H1 (cell line): ENCODE data around the gene TBK1. TPM values are rescaled to one million over a fixed set of nuclear protein-coding genes. Genes with fewer than 3 reads are reported as not detected.

Source experiments
- CTCF ChIA-PET: fragments of 300-600 bp; sonication (Branson Sonifier 250); formaldehyde crosslinking; loops from one replicate; lab custom pipeline; 2021; ENCODE audit not compliant: partially characterized antibody; lab: Charles Lee
- POLR2A ChIA-PET: fragments of 300-600 bp; sonication (Branson Sonifier 250); formaldehyde crosslinking; loops from one replicate; lab custom pipeline; 2021; ENCODE audit warnings: inconsistent platforms; ENCODE audit not compliant: partially characterized antibody; lab: Charles Lee
- DNase-seq, 2 experiments: peaks; one replicate each; pipeline versions ENCODE4 v3.0.0 to v3.0.0-alpha.2; 2010 to 2022; ENCODE audit warnings: low spot score in 2 of 2, low read depth in 1 of 2, mixed read lengths in 1 of 2
- FAIRE-seq: peaks from 2 replicates; lab custom pipeline; 2011; peaks lifted over from hg19 to GRCh38; lab: Jason Lieb, UNC
- H2AFZ ChIP-seq: 2 replicates; pipeline ENCODE4 v1.8.1; 2012; ENCODE audit warnings: low read length, inconsistent platforms
- H2AK5ac ChIP-seq: 2 replicates; pipeline ENCODE4 v1.6.1; 2013; ENCODE audit warnings: low read depth, low read length
- H2BK120ac ChIP-seq: replicated peaks from 2 replicates; pipeline ENCODE3; 2013; ENCODE audit warnings: low read depth, low read length, inconsistent platforms
- H2BK12ac ChIP-seq: 2 replicates; pipeline ENCODE4 v1.6.1; 2013; ENCODE audit warnings: low read depth, low read length
- H2BK15ac ChIP-seq: 2 replicates; pipeline ENCODE4 v1.6.1; 2013; ENCODE audit warnings: low read length
- H2BK20ac ChIP-seq: 2 replicates; pipeline ENCODE4 v1.6.1; 2013; ENCODE audit warnings: low read length
- H2BK5ac ChIP-seq: 2 replicates; pipeline ENCODE4 v1.6.1; 2013; ENCODE audit warnings: low read depth, low read length
- H3K14ac ChIP-seq: 2 replicates; pipeline ENCODE4 v1.6.1; 2013; ENCODE audit warnings: inconsistent platforms; ENCODE audit not compliant: insufficient read length
- H3K18ac ChIP-seq: 2 replicates; pipeline ENCODE4 v1.6.1; 2013; ENCODE audit warnings: low read length; ENCODE audit errors: extremely low read depth
- H3K23ac ChIP-seq: 2 replicates; pipeline ENCODE4 v1.6.1; 2013; ENCODE audit warnings: inconsistent platforms; ENCODE audit not compliant: insufficient read length
- H3K23me2 ChIP-seq: 2 replicates; pipeline ENCODE4 v1.6.1; 2013; ENCODE audit warnings: low read depth, low read length
- H3K27ac ChIP-seq: 2 replicates; pipeline ENCODE4 v1.6.1; 2011; ENCODE audit warnings: low read depth, low read length, inconsistent platforms
- H3K27me3 ChIP-seq, 4 experiments: replicated peaks in 1 of 4; 1 replicate in 1 of 4; 2 replicates in 3 of 4; pipeline versions ENCODE4 v1.6.1 to v1.8.1; 2011 to 2013; ENCODE audit warnings: low read length in 3 of 4, mild to moderate bottlenecking in 3 of 4, inconsistent platforms in 2 of 4, mixed read lengths in 2 of 4, moderate library complexity in 1 of 4; ENCODE audit not compliant: control insufficient read depth in 3 of 4, insufficient read depth in 3 of 4; ENCODE audit errors: extremely low read depth in 1 of 4
- H3K36me3 ChIP-seq, 4 experiments: 2 replicates each; pipeline versions ENCODE4 v1.6.1 to v1.8.1; 2011 to 2013; ENCODE audit warnings: mild to moderate bottlenecking in 4 of 4, low read length in 3 of 4, moderate library complexity in 2 of 4, control low read depth in 1 of 4, inconsistent platforms in 1 of 4; ENCODE audit not compliant: insufficient read depth in 4 of 4, control insufficient read depth in 2 of 4
- H3K4ac ChIP-seq: replicated peaks from 2 replicates; pipeline ENCODE3; 2013; ENCODE audit warnings: low read length, low read depth, mixed read lengths, inconsistent platforms; ENCODE audit not compliant: insufficient read length
- H3K4me1 ChIP-seq, 4 experiments: replicated peaks in 1 of 4; 1 replicate in 1 of 4; 2 replicates in 3 of 4; pipeline versions ENCODE4 v1.6.1 to v1.8.1; 2011 to 2013; ENCODE audit warnings: low read length in 3 of 4, inconsistent platforms in 2 of 4, mixed read lengths in 1 of 4; ENCODE audit not compliant: insufficient read depth in 4 of 4, control insufficient read depth in 3 of 4
- H3K4me2 ChIP-seq, 2 experiments: 2 replicates each; pipeline versions ENCODE4 v1.6.1 to v1.8.1; 2011 to 2013; ENCODE audit warnings: low read depth in 2 of 2, low read length in 2 of 2, control low read depth in 1 of 2, inconsistent platforms in 1 of 2, mild to moderate bottlenecking in 1 of 2; ENCODE audit not compliant: insufficient read depth in 1 of 2
- H3K4me3 ChIP-seq, 4 experiments: fragments of 200-600, 300-600 bp in 1 of 4; sonication (generic), shearing (Covaris generic), sonication (Bioruptor Twin) in 1 of 4; 2 replicates each; pipeline versions ENCODE4 v1.5.1 to v1.8.1; 2011 to 2016; ENCODE audit warnings: low read length in 4 of 4, low read depth in 3 of 4, control low read depth in 2 of 4, inconsistent platforms in 2 of 4, mild to moderate bottlenecking in 2 of 4, mixed read lengths in 1 of 4, moderate library complexity in 1 of 4; ENCODE audit not compliant: insufficient read depth in 2 of 4; ENCODE audit errors: extremely low read depth in 1 of 4
- H3K56ac ChIP-seq: replicated peaks from 2 replicates; pipeline ENCODE3; 2013; ENCODE audit warnings: low read depth, mild to moderate bottlenecking, mixed read lengths, low read length, inconsistent platforms; ENCODE audit not compliant: insufficient read length
- H3K79me1 ChIP-seq: 2 replicates; pipeline ENCODE4 v1.6.1; 2013; ENCODE audit warnings: low read depth, low read length, control low read depth
- H3K79me2 ChIP-seq, 2 experiments: 2 replicates each; pipeline versions ENCODE4 v1.6.1 to v1.8.1; 2012 to 2013; ENCODE audit warnings: low read length in 2 of 2, mild to moderate bottlenecking in 2 of 2, inconsistent platforms in 1 of 2; ENCODE audit not compliant: insufficient read depth in 2 of 2, control insufficient read depth in 1 of 2
- H3K9ac ChIP-seq, 4 experiments: replicated peaks in 1 of 4; 1 replicate in 1 of 4; 2 replicates in 3 of 4; pipeline versions ENCODE4 v1.6.1 to v1.8.1; 2011 to 2013; ENCODE audit warnings: low read depth in 3 of 4, low read length in 3 of 4, control low read depth in 2 of 4, mild to moderate bottlenecking in 2 of 4, moderate library complexity in 2 of 4, inconsistent platforms in 1 of 4; ENCODE audit errors: extremely low read depth in 1 of 4
- H3K9me3 ChIP-seq, 2 experiments: 2 replicates each; pipeline versions ENCODE4 v1.6.1 to v1.8.1; 2012 to 2013; ENCODE audit warnings: mild to moderate bottlenecking in 2 of 2, moderate library complexity in 2 of 2, control low read depth in 1 of 2, inconsistent platforms in 1 of 2, low read depth in 1 of 2, low read length in 1 of 2, mixed read lengths in 1 of 2; ENCODE audit not compliant: insufficient read depth in 2 of 2
- H4K20me1 ChIP-seq, 2 experiments: replicated peaks in 1 of 2; 2 replicates each; pipeline versions ENCODE3 to v1.8.1; 2011 to 2013; ENCODE audit warnings: inconsistent platforms in 2 of 2, low read length in 2 of 2, mild to moderate bottlenecking in 1 of 2; ENCODE audit not compliant: insufficient read depth in 2 of 2, control insufficient read depth in 1 of 2
- H4K5ac ChIP-seq: 2 replicates; pipeline ENCODE4 v1.6.1; 2013; ENCODE audit warnings: low read length, low read depth, mixed read lengths, inconsistent platforms; ENCODE audit not compliant: insufficient read length
- H4K8ac ChIP-seq: 2 replicates; pipeline ENCODE4 v1.8.0; 2013; ENCODE audit warnings: mild to moderate bottlenecking, moderate library complexity, low read length, inconsistent platforms; ENCODE audit not compliant: insufficient read depth; ENCODE audit errors: extremely low read depth
- H4K91ac ChIP-seq: replicated peaks from 2 replicates; pipeline ENCODE3; 2013; ENCODE audit warnings: low read length, mixed read lengths, inconsistent platforms; ENCODE audit not compliant: insufficient read length
- JUN ChIP-seq: IDR thresholded peaks from 2 replicates; pipeline ENCODE4 v1.6.1; 2011; ENCODE audit warnings: low read depth, mild to moderate bottlenecking, improper control_type of control experiment, low read length
- JUND ChIP-seq: IDR thresholded peaks from 2 replicates; pipeline ENCODE4 v1.6.1; 2011; ENCODE audit warnings: mild to moderate bottlenecking, improper control_type of control experiment, low read length
- KDM5A ChIP-seq: fragments of 200-600 bp; IDR thresholded peaks from 2 replicates; pipeline ENCODE4 v1.7.1; 2012; ENCODE audit warnings: mild to moderate bottlenecking, low read length, inconsistent platforms, mixed read lengths
- MAFK ChIP-seq: IDR thresholded peaks from 2 replicates; pipeline ENCODE4 v1.6.1; 2012; ENCODE audit warnings: low read depth, mild to moderate bottlenecking, improper control_type of control experiment, low read length
- POLR2A ChIP-seq, 2 experiments: IDR thresholded peaks; 1 replicate in 1 of 2; 2 replicates in 1 of 2; pipeline ENCODE4 v1.6.1; 2011; ENCODE audit warnings: low read depth in 2 of 2, low read length in 2 of 2, mild to moderate bottlenecking in 2 of 2; ENCODE audit errors: control extremely low read depth in 1 of 2
- RAD21 ChIP-seq, 2 experiments: IDR thresholded peaks in 1 of 2; conservative IDR thresholded peaks in 1 of 2; 2 replicates each; pipeline ENCODE4 v1.6.1; 2011; ENCODE audit warnings: low read depth in 2 of 2, low read length in 2 of 2, improper control_type of control experiment in 1 of 2, inconsistent platforms in 1 of 2, mild to moderate bottlenecking in 1 of 2, moderate library complexity in 1 of 2
- SP2 ChIP-seq: IDR thresholded peaks from 2 replicates; pipeline ENCODE4 v1.6.1; 2012; ENCODE audit warnings: mild to moderate bottlenecking, low read length, inconsistent platforms
- TAF7 ChIP-seq: optimal IDR thresholded peaks from 2 replicates; pipeline ENCODE3; 2011; ENCODE audit warnings: low read depth, mild to moderate bottlenecking, inconsistent platforms, low read length, moderate library complexity, borderline replicate concordance
- WGBS, 2 experiments: shearing (Covaris generic) in 1 of 2; methylation state at CpG; one replicate each; pipeline versions ENCODE4 v1.1.6 to v1.1.7; 2013 to 2015; ENCODE audit warnings: low lambda C conversion rate in 2 of 2, mixed read lengths in 2 of 2, inconsistent platforms in 1 of 2, low coverage in 1 of 2, missing lambda C conversion rate in 1 of 2; ENCODE audit not compliant: insufficient replicate concordance in 2 of 2, insufficient coverage in 1 of 2, insufficient read length in 1 of 2; ENCODE audit errors: extremely low coverage in 1 of 2, missing lambda C conversion rate in 1 of 2; 5-methylcytosine and 5-hydroxymethylcytosine counted together
- polyA plus RNA-seq, 7 experiments: library from polyadenylated mRNA; depleted of rRNA in 3 of 7; stranded (reverse) in 5 of 7; unstranded in 2 of 7; fragments of >200 nt in 5 of 7; fragments of 200-250 nt in 2 of 7; gene quantifications; 1 replicate in 5 of 7; 2 replicates in 1 of 7; 4 replicates in 1 of 7; pipeline versions ENCODE4 v1.2.1 to v1.2.3, GENCODE V29; 2011 to 2013; ENCODE audit warnings: missing spikeins in 2 of 7, mixed read lengths in 2 of 7
- total RNA-seq: library from RNA; stranded (reverse); fragmentation: NEBNext Ultra II Directional; extraction: Animal tissue kit (Norgen Biotek cat#: 25700); gene quantifications from 2 replicates; pipeline ENCODE4 v1.2.1, GENCODE V29; 2021
- TF ChIP-seq, protein P1 (sequence below): IDR thresholded peaks from 2 replicates; pipeline ENCODE4 v1.6.1; 2011; ENCODE audit warnings: low read depth, mild to moderate bottlenecking, low read length; ENCODE audit not compliant: insufficient read depth
- TF ChIP-seq, protein P2 (sequence below), 3 experiments: IDR thresholded peaks; 1 replicate in 2 of 3; 2 replicates in 1 of 3; pipeline versions ENCODE4 v1.5.1 to v1.6.1; 2011; ENCODE audit warnings: low read length in 3 of 3, mild to moderate bottlenecking in 3 of 3, inconsistent platforms in 2 of 3, low read depth in 1 of 3, moderate library complexity in 1 of 3; ENCODE audit not compliant: insufficient read depth in 1 of 3; ENCODE audit errors: control extremely low read depth in 1 of 3

The TBK1 gene
- total and polyA plus RNA-seq, 2 of the 8 experiments (the other 6 are each of a cell fraction or from before 2014, with no cell fraction given): 5.3 to 20.4 TPM

DNA sequence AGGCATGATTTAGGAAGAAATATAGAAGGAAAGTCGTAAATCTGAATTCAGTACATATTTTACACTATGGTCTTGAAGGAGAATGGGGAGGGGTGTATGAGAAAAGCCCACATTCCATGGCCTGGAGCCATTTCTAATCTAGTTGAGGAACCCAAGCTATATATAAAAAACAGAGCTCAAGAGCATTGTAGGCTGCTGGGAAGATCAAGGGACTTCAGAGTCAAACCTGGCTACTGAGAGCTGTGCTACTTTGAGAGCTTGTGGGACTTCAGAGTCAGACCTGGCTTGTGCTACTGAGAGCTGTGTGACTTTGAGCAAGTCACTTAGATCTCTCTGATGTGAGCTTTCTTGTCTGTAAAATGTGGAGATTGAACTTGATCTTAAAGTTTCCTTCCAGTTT, 58.7 kb downstream of the TBK1 start:
- TF ChIP-seq SP2 (no peak), JUND (no peak), KDM5A (no peak), JUN (no peak), MAFK (no peak), POLR2A (IDR thresholded peaks at IDR 0.05; ENCODE audit: control extremely low read depth in 1 of 2, low read depth in 2 of 2, low read length in 2 of 2) (no peak), TAF7 (no peak), RAD21 (IDR thresholded peaks at IDR 0.05 in 1 of 2, conservative IDR thresholded peaks at IDR 0.05 in 1 of 2; ENCODE audit: low read depth in 2 of 2, low read length in 2 of 2) (no peak)
- TF ChIP-seq, protein P1, sequence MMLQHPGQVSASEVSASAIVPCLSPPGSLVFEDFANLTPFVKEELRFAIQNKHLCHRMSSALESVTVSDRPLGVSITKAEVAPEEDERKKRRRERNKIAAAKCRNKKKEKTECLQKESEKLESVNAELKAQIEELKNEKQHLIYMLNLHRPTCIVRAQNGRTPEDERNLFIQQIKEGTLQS: no peak
- TF ChIP-seq, protein P2, sequence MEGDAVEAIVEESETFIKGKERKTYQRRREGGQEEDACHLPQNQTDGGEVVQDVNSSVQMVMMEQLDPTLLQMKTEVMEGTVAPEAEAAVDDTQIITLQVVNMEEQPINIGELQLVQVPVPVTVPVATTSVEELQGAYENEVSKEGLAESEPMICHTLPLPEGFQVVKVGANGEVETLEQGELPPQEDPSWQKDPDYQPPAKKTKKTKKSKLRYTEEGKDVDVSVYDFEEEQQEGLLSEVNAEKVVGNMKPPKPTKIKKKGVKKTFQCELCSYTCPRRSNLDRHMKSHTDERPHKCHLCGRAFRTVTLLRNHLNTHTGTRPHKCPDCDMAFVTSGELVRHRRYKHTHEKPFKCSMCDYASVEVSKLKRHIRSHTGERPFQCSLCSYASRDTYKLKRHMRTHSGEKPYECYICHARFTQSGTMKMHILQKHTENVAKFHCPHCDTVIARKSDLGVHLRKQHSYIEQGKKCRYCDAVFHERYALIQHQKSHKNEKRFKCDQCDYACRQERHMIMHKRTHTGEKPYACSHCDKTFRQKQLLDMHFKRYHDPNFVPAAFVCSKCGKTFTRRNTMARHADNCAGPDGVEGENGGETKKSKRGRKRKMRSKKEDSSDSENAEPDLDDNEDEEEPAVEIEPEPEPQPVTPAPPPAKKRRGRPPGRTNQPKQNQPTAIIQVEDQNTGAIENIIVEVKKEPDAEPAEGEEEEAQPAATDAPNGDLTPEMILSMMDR (IDR thresholded peaks at IDR 0.05; ENCODE audit: control extremely low read depth in 1 of 3, insufficient read depth in 1 of 3, low read depth in 1 of 3, low read length in 3 of 3): no peak
- H2BK120ac ChIP-seq: no peak overlapping the region
- no peak overlapping the region for H3K4me3 ChIP-seq
- H2AK5ac ChIP-seq: no peak overlapping the region
- H4K8ac ChIP-seq: no peak overlapping the region
- H3K4me2 ChIP-seq: no peak overlapping the region
- no peaks in the 10 kb centered on the region for H3K36me3 ChIP-seq
- no peak for FAIRE-seq
- no peak overlapping the region for H3K56ac ChIP-seq
- no peak overlapping the region for H2BK5ac ChIP-seq
- no peak overlapping the region for H3K23ac ChIP-seq
- H3K9ac ChIP-seq: no peak overlapping the region
- H3K27ac ChIP-seq: no peak overlapping the region
- WGBS, 2 experiments: 88% methylated on average over 1 of the region's 1 CpG; no CpG with 5 or more reads in 1 of the 2 experiments
- no peaks in the 10 kb centered on the region for H3K27me3 ChIP-seq
- H3K4ac ChIP-seq: no peak overlapping the region
- H2AFZ ChIP-seq: no peak overlapping the region
- H4K5ac ChIP-seq: no peak overlapping the region
- H4K91ac ChIP-seq: no peak overlapping the region
- DNase-seq: no peak
- H2BK20ac ChIP-seq: no peak overlapping the region
- H2BK15ac ChIP-seq: no peak overlapping the region
- H2BK12ac ChIP-seq: no peak overlapping the region
- no peaks in the 10 kb centered on the region for H3K9me3 ChIP-seq
- no peaks in the 10 kb centered on the region for H3K79me1 ChIP-seq
- no peaks in the 10 kb centered on the region for H4K20me1 ChIP-seq
- CTCF ChIA-PET: interaction anchor here (1.1 to 1.3 kb wide), 2 partner anchors 69 to 107 kb away, joined by 3 read pairs; no protein-coding TSS in a partner anchor
- no peak overlapping the region for H3K18ac ChIP-seq
- H3K23me2 ChIP-seq: no peaks in the 10 kb centered on the region
- H3K79me2 ChIP-seq: no peaks in the 10 kb centered on the region
- no peaks in the 10 kb centered on the region for H3K4me1 ChIP-seq
- POLR2A ChIA-PET: interaction anchor here (0.6 to 1.4 kb wide), 3 partner anchors 11 to 1380 kb away, joined by 3 to 4 read pairs (median 4); partner anchors contain the start of gene XPOT
- no peak overlapping the region for H3K14ac ChIP-seq
